ENCODE measurements around the gene ZNF83. TPM values are rescaled to one million over a fixed set of nuclear protein-coding genes. Genes with fewer than 3 reads are reported as not detected.
"Not testable (repeated sequence)": the region's sequence is repeated elsewhere in the genome, so short reads cannot be mapped to it uniquely, and the experiment has no call there.

Gene ZNF83
- 19.4 and 30.6 TPM in 2 replicates for total RNA-seq

GRCh38 chr19:52637718-52638585, at the start of gene ZNF83:
TSS of gene ZNF83 (minus strand) at chr19:52638355.
- peak; percentile 94 for DNase-seq (ENCODE audit: low read depth in 2 of 2)

- no peak for DNase-seq (ENCODE audit: low read depth in 2 of 2)
Observed at GRCh38 chr19:52687684-52688083, 49.5 kb upstream of the ZNF83 start.

- DNase-seq (ENCODE audit: low read depth in 2 of 2) = no peak
Observed at GRCh38 chr19:52685811-52686210, 47.7 kb upstream of the ZNF83 start.

GRCh38 chr19:52681216-52681615, 43.1 kb upstream of the ZNF83 start:
- DNase-seq (ENCODE audit: low read depth in 2 of 2) = not testable (repeated sequence)

GRCh38 chr19:52679598-52679997, 41.4 kb upstream of the ZNF83 start:
- DNase-seq (ENCODE audit: low read depth in 2 of 2) = no peak

- DNase-seq (ENCODE audit: low read depth in 2 of 2) = peak in 1 of 2 donors; percentile 30
Observed at GRCh38 chr19:52675239-52675638, 37.1 kb upstream of the ZNF83 start.

GRCh38 chr19:52673014-52673413, 34.9 kb upstream of the ZNF83 start:
- no peak for DNase-seq (ENCODE audit: low read depth in 2 of 2)

GRCh38 chr19:52670046-52670445, 31.9 kb upstream of the ZNF83 start:
- DNase-seq (ENCODE audit: low read depth in 2 of 2) = no peak

GRCh38 chr19:52669586-52669985, 31.4 kb upstream of the ZNF83 start:
- no peak for DNase-seq (ENCODE audit: low read depth in 2 of 2)

- no peak for DNase-seq (ENCODE audit: low read depth in 2 of 2)
Observed at GRCh38 chr19:52667972-52668371, 29.8 kb upstream of the ZNF83 start.

GRCh38 chr19:52666506-52666905, 28.4 kb upstream of the ZNF83 start:
- DNase-seq (ENCODE audit: low read depth in 2 of 2) = no peak

GRCh38 chr19:52665529-52665928, 27.4 kb upstream of the ZNF83 start:
- no peak for DNase-seq (ENCODE audit: low read depth in 2 of 2)

GRCh38 chr19:52665027-52665426, 26.9 kb upstream of the ZNF83 start:
- no peak for DNase-seq (ENCODE audit: low read depth in 2 of 2)

GRCh38 chr19:52664461-52664860, 26.3 kb upstream of the ZNF83 start:
- DNase-seq (ENCODE audit: low read depth in 2 of 2) = no peak

- DNase-seq (ENCODE audit: low read depth in 2 of 2) = no peak
Observed at GRCh38 chr19:52662631-52663030, 24.5 kb upstream of the ZNF83 start.

- no peak for DNase-seq (ENCODE audit: low read depth in 2 of 2)
Observed at GRCh38 chr19:52660981-52661380, 22.8 kb upstream of the ZNF83 start.

- no peak for DNase-seq (ENCODE audit: low read depth in 2 of 2)
Observed at GRCh38 chr19:52659013-52659412, 20.9 kb upstream of the ZNF83 start.

GRCh38 chr19:52658595-52658994, 20.4 kb upstream of the ZNF83 start:
- DNase-seq (ENCODE audit: low read depth in 2 of 2) = no peak

GRCh38 chr19:52653161-52653560, 15.0 kb upstream of the ZNF83 start:
- no peak for DNase-seq (ENCODE audit: low read depth in 2 of 2)

GRCh38 chr19:52651956-52652355, 13.8 kb upstream of the ZNF83 start:
- DNase-seq (ENCODE audit: low read depth in 2 of 2) = no peak

GRCh38 chr19:52648336-52649016, 10.3 kb upstream of the ZNF83 start:
- DNase-seq (ENCODE audit: low read depth in 2 of 2) = peak in 1 of 2 donors; percentile 14

GRCh38 chr19:52646571-52647217, 8.5 kb upstream of the ZNF83 start:
- peak; percentile 5 to 51 for DNase-seq (ENCODE audit: low read depth in 2 of 2)

All from lung microvascular endothelial cell (primary cell).